Measurements from ENCODE around the gene PSMA3.

PSMA3 gene

DNA sequence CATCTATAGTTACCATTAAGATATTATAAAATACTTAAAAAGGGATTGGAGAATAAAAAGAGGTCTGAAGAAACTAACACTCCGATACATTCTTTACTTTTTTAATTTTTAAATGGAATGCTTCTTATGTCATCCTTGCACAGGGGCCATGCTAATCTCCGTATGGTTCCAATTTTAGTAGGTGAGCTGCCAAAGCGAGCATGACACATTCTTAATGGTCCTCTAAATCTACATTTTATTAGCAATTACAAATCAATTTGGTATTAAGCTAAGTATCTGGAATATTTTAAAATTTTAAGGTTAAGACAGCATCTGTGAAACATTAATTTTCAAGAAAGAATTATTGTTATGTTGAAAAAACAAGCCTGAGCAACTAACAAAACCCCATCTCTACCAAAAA, 47.5 kb downstream of the PSMA3 start:
- TF ChIP-seq, protein P1, sequence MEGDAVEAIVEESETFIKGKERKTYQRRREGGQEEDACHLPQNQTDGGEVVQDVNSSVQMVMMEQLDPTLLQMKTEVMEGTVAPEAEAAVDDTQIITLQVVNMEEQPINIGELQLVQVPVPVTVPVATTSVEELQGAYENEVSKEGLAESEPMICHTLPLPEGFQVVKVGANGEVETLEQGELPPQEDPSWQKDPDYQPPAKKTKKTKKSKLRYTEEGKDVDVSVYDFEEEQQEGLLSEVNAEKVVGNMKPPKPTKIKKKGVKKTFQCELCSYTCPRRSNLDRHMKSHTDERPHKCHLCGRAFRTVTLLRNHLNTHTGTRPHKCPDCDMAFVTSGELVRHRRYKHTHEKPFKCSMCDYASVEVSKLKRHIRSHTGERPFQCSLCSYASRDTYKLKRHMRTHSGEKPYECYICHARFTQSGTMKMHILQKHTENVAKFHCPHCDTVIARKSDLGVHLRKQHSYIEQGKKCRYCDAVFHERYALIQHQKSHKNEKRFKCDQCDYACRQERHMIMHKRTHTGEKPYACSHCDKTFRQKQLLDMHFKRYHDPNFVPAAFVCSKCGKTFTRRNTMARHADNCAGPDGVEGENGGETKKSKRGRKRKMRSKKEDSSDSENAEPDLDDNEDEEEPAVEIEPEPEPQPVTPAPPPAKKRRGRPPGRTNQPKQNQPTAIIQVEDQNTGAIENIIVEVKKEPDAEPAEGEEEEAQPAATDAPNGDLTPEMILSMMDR (IDR thresholded peaks at IDR 0.05; ENCODE audit: insufficient read depth, missing control alignments), result no peak
- FAIRE-seq (no peak), DNase-seq (ENCODE audit: insufficient read length, low spot score) (no peak)

DNA sequence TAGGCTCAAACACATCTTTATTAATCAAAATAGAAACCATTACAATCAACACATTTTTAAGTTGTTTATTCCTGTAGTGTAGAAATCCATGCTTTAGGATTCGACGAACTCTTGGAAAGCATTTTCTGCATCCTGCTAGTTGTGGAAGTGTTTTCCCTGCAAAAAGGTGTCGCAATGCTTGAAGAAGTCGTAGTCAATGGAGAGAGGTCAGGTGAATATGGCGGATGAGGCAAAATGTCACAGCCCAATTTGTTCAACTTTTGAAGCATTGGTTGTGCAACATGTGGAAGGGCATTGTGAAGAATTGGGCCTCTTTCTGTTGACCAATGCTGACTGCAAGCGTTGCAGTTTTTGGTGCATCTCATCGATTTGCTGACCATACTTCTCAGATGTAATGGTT, 49.6 kb downstream of the PSMA3 start:
- TF ChIP-seq, protein P1 (IDR thresholded peaks at IDR 0.05; ENCODE audit: insufficient read depth, missing control alignments), result no peak
- FAIRE-seq (no peak), DNase-seq (ENCODE audit: insufficient read length, low spot score) (no peak)

DNA sequence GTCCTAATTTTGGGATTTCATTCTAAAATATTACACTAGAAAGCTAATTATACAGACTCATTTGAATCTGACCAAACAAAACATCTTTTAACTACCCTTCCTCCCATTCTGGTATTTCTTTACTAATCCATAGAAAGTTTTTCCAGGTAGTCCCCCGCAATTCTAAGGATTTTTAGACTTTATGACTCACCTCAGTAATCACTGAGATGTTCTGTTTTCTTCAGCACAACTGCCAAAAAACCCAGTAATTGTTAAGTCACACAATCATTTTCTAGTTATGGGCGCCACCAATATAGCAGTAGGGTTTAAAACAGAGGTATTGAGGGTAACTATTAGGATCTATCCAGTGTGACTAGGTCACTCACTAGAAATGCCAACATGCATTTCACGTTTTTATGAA, 52.1 kb downstream of the PSMA3 start:
- TF ChIP-seq, protein P1 (IDR thresholded peaks at IDR 0.05; ENCODE audit: insufficient read depth, missing control alignments), result no peak
- no peak for FAIRE-seq
- no peak for DNase-seq (ENCODE audit: insufficient read length, low spot score)

DNA sequence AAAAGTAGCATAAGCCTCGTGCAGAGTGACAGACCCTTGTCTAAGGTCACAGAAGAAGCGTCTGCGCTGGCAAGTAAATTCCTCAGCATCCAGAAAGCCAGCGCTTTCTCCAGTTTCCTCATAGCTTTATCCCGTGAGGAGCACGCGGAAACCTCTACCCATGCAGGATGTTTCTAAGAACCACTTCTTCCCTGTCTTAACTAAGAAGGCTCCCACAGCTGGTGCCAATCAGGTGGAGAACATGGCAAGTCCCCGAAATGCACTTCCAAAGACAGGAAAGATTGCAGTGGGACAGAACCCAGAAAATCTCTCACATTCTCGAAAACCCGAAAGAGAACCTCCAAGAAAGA, 52.7 kb downstream of the PSMA3 start:
- FAIRE-seq, result no peak
- no peak for DNase-seq (ENCODE audit: insufficient read length, low spot score)
- TF ChIP-seq, protein P1 (IDR thresholded peaks at IDR 0.05; ENCODE audit: insufficient read depth, missing control alignments), result no peak

DNA sequence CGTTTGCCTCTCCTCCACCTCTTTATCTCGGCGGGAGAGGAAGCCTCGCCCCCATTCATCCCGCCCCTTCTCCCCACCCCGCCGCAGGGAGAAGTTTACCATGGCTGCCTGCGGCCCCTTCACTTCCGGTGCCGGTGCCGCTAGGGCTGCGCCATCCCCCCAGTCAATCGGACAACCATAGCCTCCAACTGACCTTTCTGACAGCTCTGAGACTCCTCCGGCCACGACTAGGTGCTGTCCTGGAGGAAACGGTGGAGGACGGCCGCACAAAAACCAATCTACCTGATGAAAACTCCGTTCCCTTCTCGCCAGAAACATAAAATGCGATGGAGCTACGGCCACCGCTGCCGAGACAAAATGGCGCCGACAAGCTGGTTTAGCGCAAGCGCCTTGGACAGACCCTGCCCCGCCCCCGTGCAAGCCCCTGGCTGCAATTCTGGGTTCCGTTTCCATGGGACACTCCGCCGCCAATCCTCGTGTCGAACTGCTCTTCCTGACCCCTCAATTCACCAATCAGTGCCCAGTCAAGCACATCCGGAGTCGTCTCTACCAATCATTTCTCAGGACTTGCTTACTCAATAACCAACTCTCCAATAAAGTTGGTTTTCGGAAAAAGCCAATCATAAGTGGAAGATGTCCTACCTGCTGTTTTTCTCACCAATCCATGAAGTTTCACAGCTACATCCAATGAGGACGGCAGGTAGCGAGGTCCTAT, 53.3 kb downstream of the PSMA3 start:
- TF ChIP-seq, protein P1 (IDR thresholded peaks at IDR 0.05; ENCODE audit: insufficient read depth, missing control alignments), result no peak
- FAIRE-seq (peak; percentile 94), DNase-seq (ENCODE audit: insufficient read length, low spot score) (peak; percentile 70)

DNA sequence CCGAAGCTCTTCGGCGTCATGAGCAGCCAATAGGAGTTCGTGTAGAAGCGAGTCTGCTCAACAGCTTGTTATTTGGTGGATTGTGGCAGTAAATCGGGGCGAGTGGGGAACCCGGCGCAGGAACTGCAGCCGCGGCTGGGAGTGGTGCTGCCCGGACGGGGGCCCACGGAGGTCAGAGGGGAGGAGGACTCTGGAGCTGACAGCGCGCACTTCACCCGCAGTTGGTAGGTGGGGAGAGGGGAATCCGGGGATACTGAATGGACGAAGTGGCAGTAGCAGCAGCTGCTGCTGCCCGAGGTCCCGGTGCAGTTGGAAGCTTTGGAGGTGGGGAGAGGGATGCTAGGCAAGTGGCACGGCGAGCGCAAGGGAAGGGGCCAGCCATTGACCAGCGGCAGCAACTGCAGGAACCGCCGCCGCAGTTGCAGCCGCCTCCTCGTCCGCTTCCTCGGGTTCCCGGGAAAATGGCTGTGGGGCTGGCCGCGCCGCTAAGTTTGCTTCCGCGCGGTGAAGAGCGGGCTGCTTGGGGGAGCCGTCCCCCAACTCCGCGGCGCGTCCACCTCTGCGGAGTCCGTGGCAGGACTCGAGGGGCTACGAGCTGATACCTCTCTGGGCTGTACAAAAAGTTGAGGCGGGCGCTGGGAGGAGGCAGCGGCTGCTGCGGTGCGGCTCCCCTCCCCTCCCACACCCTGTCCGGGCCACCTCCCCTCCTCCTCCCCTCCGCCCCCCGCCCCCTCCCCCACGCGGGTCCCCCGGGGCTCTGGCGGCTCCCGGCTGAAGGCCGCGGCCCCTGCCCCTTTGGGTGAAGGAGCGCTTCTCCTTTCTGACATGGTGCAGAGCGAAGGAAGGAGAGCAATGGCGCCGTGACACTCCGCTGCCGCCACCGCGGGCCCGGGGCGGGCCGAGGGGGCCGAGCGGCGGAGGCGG, 54.1 kb downstream of the PSMA3 start, which contains the start of gene ARID4A:
Gene ARID4A, plus strand, starts transcription at position 79 of the 924 bp plus-strand sequence. CDS start 1,300 bp downstream, outside the sequence.
- DNase-seq (ENCODE audit: insufficient read length, low spot score) (no peak), FAIRE-seq (no peak)
- TF ChIP-seq, protein P1 (IDR thresholded peaks at IDR 0.05; ENCODE audit: insufficient read depth, missing control alignments), result no peak

Data from D721Med (cell line).